K562 (cell line): ENCODE data around the gene NKIRAS2. TPM values are rescaled to one million over a fixed set of nuclear protein-coding genes. Genes with fewer than 3 reads are reported as not detected.
A peak's percentile ranks its signal among the peaks of the same experiment; 100 is the strongest.

Experiments used
- ATAC-seq: fragments of 200-7000 bp; cut with Tn5 transposase; 3 replicates; pipeline ENCODE4 v1.9.1; 2020; ENCODE audit warnings: moderate library complexity
- BruUV-seq: library from RNA; stranded (reverse); fragments of 400-500 nt; replicated peaks from 2 replicates; lab custom pipeline; 2021; lab: Mats Ljungman, UMichigan
- CTCF ChIA-PET: fragments of 300-600 bp; formaldehyde crosslinking; extraction: SDS; loops from one replicate; lab custom pipeline; 2021; ENCODE audit warnings: low intra/inter-chr PET ratio; lab: Yijun Ruan, JAX
- POLR2A ChIA-PET: fragments of 300-600, 350-650 bp; sonication (Branson Sonifier 250); formaldehyde crosslinking; extraction: SDS; loops from one replicate; lab custom pipeline; 2021; ENCODE audit warnings: antibody characterized with exemption, inconsistent platforms; lab: Yijun Ruan, JAX
- DNase-seq, 4 experiments: peaks; one replicate each; pipeline versions ENCODE4 v3.0.0 to v3.0.0-alpha.2; 2011 to 2018; ENCODE audit warnings: low spot score in 3 of 4, mixed read lengths in 3 of 4; ENCODE audit errors: extremely low read depth in 1 of 4
- FAIRE-seq: peaks from 2 replicates; lab custom pipeline; 2011; peaks lifted over from hg19 to GRCh38; lab: Jason Lieb, UNC
- H2AFZ ChIP-seq: 2 replicates; pipeline ENCODE4 v1.6.0; 2011; ENCODE audit warnings: low read depth, low read length, control low read depth, inconsistent platforms
- H3K27ac ChIP-seq: fragments of 200-600 bp; 3 replicates; pipeline ENCODE4 v1.8.0; 2011; ENCODE audit warnings: low read depth, mild to moderate bottlenecking, control low read depth, inconsistent platforms, low read length, moderate library complexity, mixed read lengths; ENCODE audit errors: extremely low read depth
- H3K27me3 ChIP-seq, 2 experiments: fragments of 300-600 bp in 1 of 2; 2 replicates in 1 of 2; 3 replicates in 1 of 2; pipeline versions ENCODE4 v1.6.0 to v1.8.0; 2011; ENCODE audit warnings: inconsistent platforms in 2 of 2, low read length in 2 of 2, mild to moderate bottlenecking in 1 of 2, mixed read lengths in 1 of 2, moderate library complexity in 1 of 2; ENCODE audit not compliant: control insufficient read depth in 2 of 2, insufficient read depth in 2 of 2
- H3K36me3 ChIP-seq: fragments of 300-600 bp; 3 replicates; pipeline ENCODE4 v1.8.0; 2011; ENCODE audit warnings: mild to moderate bottlenecking, low read length, inconsistent platforms; ENCODE audit not compliant: control insufficient read depth, insufficient read depth
- H3K4me1 ChIP-seq, 2 experiments: fragments of 200-600 bp in 1 of 2; replicated peaks in 1 of 2; 2 replicates in 1 of 2; 3 replicates in 1 of 2; pipeline versions ENCODE4 v1.5.1 to v1.8.0; 2011; ENCODE audit warnings: inconsistent platforms in 2 of 2, low read length in 2 of 2, mild to moderate bottlenecking in 1 of 2, mixed read lengths in 1 of 2, moderate library complexity in 1 of 2; ENCODE audit not compliant: control insufficient read depth in 2 of 2, insufficient read depth in 2 of 2
- H3K4me2 ChIP-seq: 2 replicates; pipeline ENCODE4 v1.6.1; 2011; ENCODE audit warnings: low read length, control low read depth, inconsistent platforms, mixed read lengths; ENCODE audit not compliant: insufficient read depth
- H3K4me3 ChIP-seq: fragments of 200-600 bp; sonication (generic), shearing (Covaris generic); 2 replicates; pipeline ENCODE4 v1.5.1; 2016; ENCODE audit warnings: control low read depth, inconsistent platforms
- H3K79me2 ChIP-seq: fragments of 200-600 bp; 3 replicates; pipeline ENCODE4 v1.8.0; 2011; ENCODE audit warnings: low read length, inconsistent platforms; ENCODE audit not compliant: control insufficient read depth, insufficient read depth
- H3K9ac ChIP-seq, 2 experiments: 2 replicates each; pipeline versions ENCODE4 v1.6.0 to v1.6.1; 2011; ENCODE audit warnings: low read depth in 2 of 2, low read length in 2 of 2, control low read depth in 1 of 2, inconsistent platforms in 1 of 2, mild to moderate bottlenecking in 1 of 2, mixed read lengths in 1 of 2; ENCODE audit not compliant: insufficient read depth in 1 of 2
- H3K9me1 ChIP-seq: one replicate; pipeline ENCODE4 v1.6.0; 2011; ENCODE audit warnings: inconsistent platforms, mild to moderate bottlenecking, low read length, moderate library complexity; ENCODE audit not compliant: control insufficient read depth, insufficient read depth
- H3K9me3 ChIP-seq: replicated peaks from 2 replicates; pipeline ENCODE4 v1.5.1; 2011; ENCODE audit warnings: low read depth, low read length, inconsistent platforms; ENCODE audit not compliant: control insufficient read depth, insufficient read depth
- H4K20me1 ChIP-seq: replicated peaks from 2 replicates; pipeline ENCODE4 v1.6.1; 2011; ENCODE audit warnings: low read length, inconsistent platforms, mixed read lengths; ENCODE audit not compliant: control insufficient read depth, insufficient read depth
- CXXC5 ChIP-seq: fragments of 250-450 bp; sonication (Bioruptor Pico); IDR thresholded peaks from 2 replicates; pipeline ENCODE4 v1.8.0; 2022; ENCODE audit warnings: inconsistent platforms, mild to moderate bottlenecking, moderate library complexity
- HIVEP1 ChIP-seq: fragments of 250-450 bp; sonication (Bioruptor Pico); IDR thresholded peaks from 2 replicates; pipeline ENCODE4 v1.4.0; 2020; ENCODE audit warnings: mild to moderate bottlenecking
- HLTF ChIP-seq: fragments of 450-650 bp; IDR thresholded peaks from 2 replicates; pipeline ENCODE4 v1.6.1; 2016
- PATZ1 ChIP-seq: fragments of 250-450 bp; sonication (Bioruptor Pico); IDR thresholded peaks from 2 replicates; pipeline ENCODE4 v1.5.0; 2020; ENCODE audit warnings: mild to moderate bottlenecking, borderline replicate concordance
- RBBP5 ChIP-seq: fragments of 200-600 bp; sonication (generic); IDR thresholded peaks from 2 replicates; pipeline ENCODE4 v1.6.1; 2012; ENCODE audit warnings: borderline replicate concordance, mild to moderate bottlenecking, low read length, control low read depth, inconsistent platforms; ENCODE audit not compliant: insufficient read depth, poor library complexity, severe bottlenecking
- RBM25 ChIP-seq: fragments of 200-400 bp; formaldehyde crosslinking; IDR thresholded peaks from 2 replicates; pipeline ENCODE4 v1.6.1; 2018; ENCODE audit warnings: low read length, low read depth, moderate library complexity; ENCODE audit not compliant: severe bottlenecking
- SMAD2 ChIP-seq: fragments of 150-350 bp; IDR thresholded peaks from 2 replicates; pipeline ENCODE4 v1.6.1; 2014; ENCODE audit warnings: low read depth, mild to moderate bottlenecking, low read length
- STAT5B ChIP-seq: fragments of 250-450 bp; sonication (Bioruptor Pico); IDR thresholded peaks from 2 replicates; pipeline ENCODE4 v1.8.0; 2021; ENCODE audit warnings: mild to moderate bottlenecking, inconsistent platforms
- ZNF282 ChIP-seq: sonication (generic); formaldehyde crosslinking; IDR thresholded peaks from 2 replicates; pipeline ENCODE4 v1.8.1; 2023; ENCODE audit warnings: missing genetic modification reagents
- ZNF561 ChIP-seq: fragments of 450-650 bp; formaldehyde crosslinking; conservative IDR thresholded peaks from 2 replicates; pipeline ENCODE4 v1.4.0; 2020; ENCODE audit warnings: mild to moderate bottlenecking, moderate library complexity
- ZNF707 ChIP-seq: fragments of 250-450 bp; sonication (Bioruptor Pico); conservative IDR thresholded peaks from 2 replicates; pipeline ENCODE4 v1.8.0; 2022; ENCODE audit warnings: inconsistent platforms, mild to moderate bottlenecking, moderate library complexity
- ZSCAN32 ChIP-seq: fragments of 450-650 bp; formaldehyde crosslinking; IDR thresholded peaks from 2 replicates; pipeline ENCODE4 v1.4.0; 2020; ENCODE audit warnings: mild to moderate bottlenecking, moderate library complexity
- WGBS: fragments of 100-300 bp; shearing (Covaris generic); methylation state at CpG from one replicate; pipeline ENCODE4 v1.1.6; 2016; ENCODE audit warnings: low coverage, mixed read lengths; ENCODE audit not compliant: insufficient coverage; ENCODE audit errors: missing lambda C conversion rate; 5-methylcytosine and 5-hydroxymethylcytosine counted together
- in situ Hi-C: fragments of 300-500 bp; cut with MboI; formaldehyde crosslinking; loops from 4 replicates; pipeline ENCODE4 v1.15.0; 2018; ENCODE audit warnings: inconsistent platforms, mixed read lengths
- intact Hi-C: fragments of 100-400 bp; cut with micrococcal nuclease; formaldehyde crosslinking; loops from 2 replicates; pipeline ENCODE4 v1.14.2; 2022
- polyA plus RNA-seq, 8 experiments: library from polyadenylated mRNA; depleted of rRNA in 4 of 8; stranded (reverse) in 5 of 8; unstranded in 3 of 8; fragments of >200 nt; fragmentation: Nextera tagmentation in 2 of 8; fragmentation: Illumina TruSeq in 1 of 8; extraction: Ambion mirVana in 2 of 8; extraction: Trizol in 1 of 8; gene quantifications; 2 replicates each; pipeline versions ENCODE4 v1.2.1 to v1.2.3, GENCODE V29; 2011 to 2014; ENCODE audit warnings: inconsistent platforms in 1 of 8, missing spikeins in 1 of 8
- total RNA-seq, 7 experiments: library from RNA; depleted of rRNA in 6 of 7; stranded (reverse); fragments of >200 nt in 6 of 7; fragmentation: Illumina TruSeq in 2 of 7; extraction: Trizol in 2 of 7; gene quantifications; 2 replicates each; pipeline versions ENCODE4 v1.2.1 to v1.2.3, GENCODE V29; 2011 to 2021; ENCODE audit warnings: low replicate concordance in 1 of 7

Gene NKIRAS2
- total and polyA plus RNA-seq, 9 of the 15 experiments (the other 6 are each of a cell fraction or from before 2014, with no cell fraction given) = 10.1 to 65.5 (median 29.8) TPM

GRCh38 chr17:42055496-42055895, 35.6 kb downstream of the NKIRAS2 start:
- H3K9me1 ChIP-seq = peaks cover 3% of the 10 kb centered on the region
- H3K4me3 ChIP-seq = no peak overlapping the region
- peak; percentile 32 for FAIRE-seq
- in situ Hi-C loops = no loop called here
- peaks cover 10 to 49% of the 10 kb centered on the region in 2 experiments; a peak in 4 of 5 replicates for H3K27me3 ChIP-seq
- H3K79me2 ChIP-seq = no peaks in the 10 kb centered on the region
- H2AFZ ChIP-seq = no peak overlapping the region
- H3K4me2 ChIP-seq = no peak overlapping the region
- no peak for ATAC-seq
- H3K4me1 ChIP-seq = peaks cover 3 to 12% of the 10 kb centered on the region in 2 experiments; a peak in 3 of 5 replicates
- no TSS peak for BruUV-seq
- H3K9ac ChIP-seq = no peak overlapping the region
- TF ChIP-seq RBBP5 = no peak
- TF ChIP-seq HIVEP1 (CRISPR knock-in tag) = no peak
- no peak for TF ChIP-seq ZNF282
- TF ChIP-seq STAT5B (CRISPR knock-in tag) = no peak
- no peak for TF ChIP-seq CXXC5 (CRISPR knock-in tag)
- TF ChIP-seq SMAD2 = no peak
- no peak for TF ChIP-seq ZNF561 (CRISPR knock-in tag)
- TF ChIP-seq ZNF707 (CRISPR knock-in tag) = no peak
- no peak for TF ChIP-seq PATZ1 (CRISPR knock-in tag)
- TF ChIP-seq RBM25 = no peak
- no peak for TF ChIP-seq HLTF
- TF ChIP-seq ZSCAN32 = no peak
- TF ChIP-seq, all 486 proteins: peak for 0
- ChIA-PET POLR2A (interaction anchor here (0.6 to 1.5 kb wide), 5 partner anchors 10 to 37 kb away, joined by 3 to 5 read pairs (median 3); partner anchors contain the start of gene NKIRAS2), CTCF (no interaction called here)
- 2% methylated on average over 6 of the region's 6 CpGs for WGBS
- no peaks in the 10 kb centered on the region for H3K9me3 ChIP-seq
- intact Hi-C loops = no loop called here
- DNase-seq = peak in 3 of 4 experiments; percentile 20 to 31 (median 25)
- no peaks in the 10 kb centered on the region for H3K36me3 ChIP-seq
- H4K20me1 ChIP-seq = no peaks in the 10 kb centered on the region
- H3K27ac ChIP-seq = no peak overlapping the region
